SK-N-SH treated with all-trans-retinoic acid at 6 μM for 48 hours (cell line): Measurements from ENCODE around the gene TMEM119.
A peak's percentile ranks its signal among the peaks of the same experiment; 100 is the strongest.

Experiments
- ATAC-seq: fragments of 200-7000 bp; cut with Tn5 transposase; 3 replicates; pipeline ENCODE4 v1.9.1; 2020; ENCODE audit warnings: mild to moderate bottlenecking, moderate library complexity
- ARNTL ChIP-seq: fragments of 450-650 bp; formaldehyde crosslinking; IDR thresholded peaks from 2 replicates; pipeline ENCODE4 v1.5.0; 2020; ENCODE audit warnings: low read depth, mild to moderate bottlenecking, moderate library complexity, borderline replicate concordance
- BACH2 ChIP-seq: fragments of 250-450 bp; sonication (Bioruptor Pico); IDR thresholded peaks from 2 replicates; pipeline ENCODE4 v1.9.0; 2021; ENCODE audit warnings: mild to moderate bottlenecking, borderline replicate concordance
- CSRNP3 ChIP-seq: fragments of 250-450 bp; sonication (Bioruptor Pico); IDR thresholded peaks from 2 replicates; pipeline ENCODE4 v1.5.1; 2021; ENCODE audit warnings: mild to moderate bottlenecking, moderate library complexity
- ISL1 ChIP-seq: fragments of 250-450 bp; sonication (Bioruptor Pico); IDR thresholded peaks from 2 replicates; pipeline ENCODE4 v2.1.2; 2022; ENCODE audit warnings: mild to moderate bottlenecking, moderate library complexity
- OSR1 ChIP-seq: fragments of 250-450 bp; sonication (Bioruptor Pico); IDR thresholded peaks from 2 replicates; pipeline ENCODE4 v1.8.0; 2022; ENCODE audit warnings: moderate library complexity, mild to moderate bottlenecking, inconsistent platforms
- PPARA ChIP-seq: fragments of 250-450 bp; sonication (Bioruptor Pico); IDR thresholded peaks from 2 replicates; pipeline ENCODE4 v1.5.0; 2020; ENCODE audit warnings: mild to moderate bottlenecking, borderline replicate concordance
- RARB ChIP-seq: fragments of 250-450 bp; sonication (Bioruptor Pico); IDR thresholded peaks from 2 replicates; pipeline ENCODE4 v1.8.0; 2021; ENCODE audit warnings: mild to moderate bottlenecking, moderate library complexity
- SNAI2 ChIP-seq: fragments of 250-450 bp; sonication (Bioruptor Pico); IDR thresholded peaks from 2 replicates; pipeline ENCODE4 v1.5.0; 2020; ENCODE audit warnings: mild to moderate bottlenecking, moderate library complexity
- TCF4 ChIP-seq: fragments of 250-450 bp; sonication (Bioruptor Pico); IDR thresholded peaks from 2 replicates; pipeline ENCODE4 v1.8.0; 2021; ENCODE audit warnings: mild to moderate bottlenecking, moderate library complexity, borderline replicate concordance
- TOX ChIP-seq: fragments of 250-450 bp; sonication (Bioruptor Pico); IDR thresholded peaks from 2 replicates; pipeline ENCODE4 v1.8.0; 2021; ENCODE audit warnings: mild to moderate bottlenecking, moderate library complexity, borderline replicate concordance
- TSHZ2 ChIP-seq: fragments of 250-450 bp; sonication (Bioruptor Pico); IDR thresholded peaks from 2 replicates; pipeline ENCODE4 v1.5.0; 2020; ENCODE audit warnings: mild to moderate bottlenecking, moderate library complexity
- ZNF565 ChIP-seq: fragments of 450-650 bp; formaldehyde crosslinking; conservative IDR thresholded peaks from 2 replicates; pipeline ENCODE4 v1.5.0; 2020; ENCODE audit warnings: low read depth, mild to moderate bottlenecking, moderate library complexity
- ZNF70 ChIP-seq: fragments of 450-650 bp; formaldehyde crosslinking; IDR thresholded peaks from 2 replicates; pipeline ENCODE4 v1.5.0; 2020; ENCODE audit warnings: mild to moderate bottlenecking, moderate library complexity
- TF ChIP-seq, protein P1 (sequence below): fragments of 250-450 bp; sonication (Bioruptor Pico); IDR thresholded peaks from 2 replicates; pipeline ENCODE4 v1.8.0; 2020; ENCODE audit warnings: mild to moderate bottlenecking, moderate library complexity, borderline replicate concordance
- TF ChIP-seq, protein P2 (sequence below): fragments of 250-450 bp; sonication (Bioruptor Pico); IDR thresholded peaks from 2 replicates; pipeline ENCODE4 v1.5.1; 2020; ENCODE audit warnings: low read depth, mild to moderate bottlenecking, moderate library complexity

Gene TMEM119

GRCh38 chr12:108618079-108618952 is 20.4 kb upstream of the TMEM119 start:
- no peak for TF ChIP-seq CSRNP3 (CRISPR knock-in tag)
- TF ChIP-seq ZNF565 (CRISPR knock-in tag) = 0 out of 2 replicates have a peak, but pooled peaks have one; percentile 19
- TF ChIP-seq ISL1 (CRISPR knock-in tag) = no peak
- ATAC-seq = peak; percentile 98

DNA sequence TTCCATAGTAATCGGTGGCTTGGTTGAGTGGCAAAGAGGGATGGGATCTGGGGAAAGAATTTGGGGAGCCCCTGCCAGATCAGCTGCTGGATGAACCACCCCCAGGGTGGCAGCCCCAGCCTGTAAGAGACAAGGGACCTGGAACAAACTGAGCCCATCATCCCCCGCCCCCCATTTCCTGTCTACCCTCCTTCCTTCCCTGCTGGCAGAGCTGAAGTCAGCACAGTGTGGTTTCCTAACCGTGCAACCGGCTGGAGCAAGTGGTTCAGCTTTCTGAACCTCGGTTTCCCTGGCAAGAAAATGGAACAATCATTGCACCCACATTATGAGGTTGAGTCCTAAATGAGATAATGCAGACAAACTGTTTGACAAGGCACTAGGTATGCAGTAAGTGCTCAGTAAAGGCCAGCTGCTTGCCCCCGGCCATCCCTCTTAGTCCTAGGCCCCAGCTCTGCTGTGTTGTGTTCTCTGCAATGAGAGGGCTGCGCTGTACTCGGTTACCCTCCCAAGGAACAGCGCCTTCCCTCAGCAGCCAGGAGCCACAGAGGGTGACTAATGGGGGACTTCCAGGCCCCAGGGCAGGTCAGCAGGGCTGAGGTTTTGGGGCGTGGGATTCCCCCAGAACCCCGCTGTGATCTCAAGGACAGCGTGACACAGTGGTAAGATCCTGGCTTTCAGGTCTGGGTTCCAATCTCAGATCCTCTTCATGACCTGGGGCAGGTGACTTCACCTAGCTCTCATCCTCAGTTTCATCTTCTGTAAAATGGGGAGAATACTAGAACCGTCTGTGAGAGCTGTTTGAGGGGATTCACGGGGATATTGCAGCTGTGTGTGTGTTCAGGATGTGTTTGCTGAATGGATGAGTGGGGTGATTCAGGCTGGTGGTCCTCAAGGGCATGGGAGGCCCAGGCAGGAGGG is 19.3 kb upstream of the TMEM119 start:
- no peak for ATAC-seq
- no peak for TF ChIP-seq ZNF70 (CRISPR knock-in tag)
- TF ChIP-seq ARNTL = no peak
- no peak for TF ChIP-seq RARB (CRISPR knock-in tag)
- TF ChIP-seq TOX (CRISPR knock-in tag) = no peak
- TF ChIP-seq TCF4 = no peak
- TF ChIP-seq BACH2 = no peak
- TF ChIP-seq SNAI2 (CRISPR knock-in tag) = no peak
- TF ChIP-seq TSHZ2 (CRISPR knock-in tag) = no peak
- TF ChIP-seq, protein P1, sequence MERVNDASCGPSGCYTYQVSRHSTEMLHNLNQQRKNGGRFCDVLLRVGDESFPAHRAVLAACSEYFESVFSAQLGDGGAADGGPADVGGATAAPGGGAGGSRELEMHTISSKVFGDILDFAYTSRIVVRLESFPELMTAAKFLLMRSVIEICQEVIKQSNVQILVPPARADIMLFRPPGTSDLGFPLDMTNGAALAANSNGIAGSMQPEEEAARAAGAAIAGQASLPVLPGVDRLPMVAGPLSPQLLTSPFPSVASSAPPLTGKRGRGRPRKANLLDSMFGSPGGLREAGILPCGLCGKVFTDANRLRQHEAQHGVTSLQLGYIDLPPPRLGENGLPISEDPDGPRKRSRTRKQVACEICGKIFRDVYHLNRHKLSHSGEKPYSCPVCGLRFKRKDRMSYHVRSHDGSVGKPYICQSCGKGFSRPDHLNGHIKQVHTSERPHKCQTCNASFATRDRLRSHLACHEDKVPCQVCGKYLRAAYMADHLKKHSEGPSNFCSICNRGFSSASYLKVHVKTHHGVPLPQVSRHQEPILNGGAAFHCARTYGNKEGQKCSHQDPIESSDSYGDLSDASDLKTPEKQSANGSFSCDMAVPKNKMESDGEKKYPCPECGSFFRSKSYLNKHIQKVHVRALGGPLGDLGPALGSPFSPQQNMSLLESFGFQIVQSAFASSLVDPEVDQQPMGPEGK (CRISPR knock-in tag) = no peak

GRCh38 chr12:108616359-108616758 is 18.5 kb upstream of the TMEM119 start:
- ATAC-seq = no peak
- TF ChIP-seq RARB (CRISPR knock-in tag) = no peak
- no peak for TF ChIP-seq TOX (CRISPR knock-in tag)
- TF ChIP-seq ZNF70 (CRISPR knock-in tag) = no peak
- TF ChIP-seq, protein P2, sequence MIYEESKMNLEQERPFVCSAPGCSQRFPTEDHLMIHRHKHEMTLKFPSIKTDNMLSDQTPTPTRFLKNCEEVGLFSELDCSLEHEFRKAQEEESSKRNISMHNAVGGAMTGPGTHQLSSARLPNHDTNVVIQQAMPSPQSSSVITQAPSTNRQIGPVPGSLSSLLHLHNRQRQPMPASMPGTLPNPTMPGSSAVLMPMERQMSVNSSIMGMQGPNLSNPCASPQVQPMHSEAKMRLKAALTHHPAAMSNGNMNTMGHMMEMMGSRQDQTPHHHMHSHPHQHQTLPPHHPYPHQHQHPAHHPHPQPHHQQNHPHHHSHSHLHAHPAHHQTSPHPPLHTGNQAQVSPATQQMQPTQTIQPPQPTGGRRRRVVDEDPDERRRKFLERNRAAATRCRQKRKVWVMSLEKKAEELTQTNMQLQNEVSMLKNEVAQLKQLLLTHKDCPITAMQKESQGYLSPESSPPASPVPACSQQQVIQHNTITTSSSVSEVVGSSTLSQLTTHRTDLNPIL (CRISPR knock-in tag) = no peak
- TF ChIP-seq OSR1 = no peak
- TF ChIP-seq, protein P1 (CRISPR knock-in tag) = no peak
- no peak for TF ChIP-seq ARNTL
- TF ChIP-seq PPARA = no peak

DNA sequence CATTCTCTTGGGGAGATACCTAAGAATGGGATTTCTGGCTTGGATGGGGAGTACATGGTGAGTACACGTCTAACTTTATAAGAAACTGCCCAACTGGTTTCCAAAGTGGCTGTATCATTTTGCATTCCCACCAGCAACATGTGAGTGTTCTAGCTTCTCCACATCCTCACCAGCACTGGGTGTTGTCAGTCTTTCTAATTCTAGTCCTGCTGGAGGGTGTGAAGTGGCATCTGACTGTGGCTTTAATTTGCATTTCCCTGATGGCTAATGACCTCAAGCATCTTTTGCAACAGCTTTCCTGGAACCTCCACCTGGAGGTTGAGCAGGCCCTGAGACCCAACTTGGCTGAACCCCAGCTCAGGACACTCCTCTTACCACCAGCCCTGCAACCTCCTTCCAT is 18.0 kb upstream of the TMEM119 start:
- ATAC-seq = no peak
- TF ChIP-seq ZNF70 (CRISPR knock-in tag) = no peak
